Measurements from ENCODE around the gene MPIG6B.

MPIG6B gene

DNA sequence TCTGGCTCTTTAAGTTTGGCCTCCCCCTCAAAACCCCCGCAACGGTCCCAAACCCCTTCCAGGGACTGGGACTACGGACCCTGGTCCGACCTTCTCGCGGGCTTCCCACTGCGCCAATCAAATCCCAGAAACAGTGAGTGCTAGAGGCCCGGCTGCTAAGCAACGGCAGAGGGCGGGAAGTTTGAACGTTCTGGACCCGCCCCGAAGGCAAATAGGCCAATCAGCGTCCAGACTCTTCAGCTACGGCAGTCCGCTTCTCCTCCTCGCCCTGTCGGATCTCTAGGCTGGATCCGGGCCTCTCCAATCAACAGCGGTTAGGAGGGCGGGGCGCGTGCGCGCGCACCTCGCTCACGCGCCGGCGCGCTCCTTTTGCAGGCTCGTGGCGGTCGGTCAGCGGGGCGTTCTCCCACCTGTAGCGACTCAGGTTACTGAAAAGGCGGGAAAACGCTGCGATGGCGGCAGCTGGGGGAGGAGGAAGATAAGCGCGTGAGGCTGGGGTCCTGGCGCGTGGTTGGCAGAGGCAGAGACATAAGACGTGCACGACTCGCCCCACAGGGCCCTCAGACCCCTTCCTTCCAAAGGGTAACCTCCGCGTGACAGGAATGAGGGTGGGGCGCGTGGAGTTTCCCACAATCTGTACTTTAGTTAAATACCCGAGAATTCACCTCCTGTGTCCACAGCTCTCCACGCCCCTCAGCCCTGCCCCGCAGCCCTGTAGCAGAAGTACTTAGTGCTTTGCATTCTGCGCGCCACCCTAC, 16.6 kb downstream of the MPIG6B start, which contains the start of gene MSH5:
TSS of gene MSH5 (plus strand) at position 367 of the 758 bp plus-strand sequence. CDS start 462 bp downstream, outside the sequence.
- DNase-seq, result peak; percentile 99

DNA sequence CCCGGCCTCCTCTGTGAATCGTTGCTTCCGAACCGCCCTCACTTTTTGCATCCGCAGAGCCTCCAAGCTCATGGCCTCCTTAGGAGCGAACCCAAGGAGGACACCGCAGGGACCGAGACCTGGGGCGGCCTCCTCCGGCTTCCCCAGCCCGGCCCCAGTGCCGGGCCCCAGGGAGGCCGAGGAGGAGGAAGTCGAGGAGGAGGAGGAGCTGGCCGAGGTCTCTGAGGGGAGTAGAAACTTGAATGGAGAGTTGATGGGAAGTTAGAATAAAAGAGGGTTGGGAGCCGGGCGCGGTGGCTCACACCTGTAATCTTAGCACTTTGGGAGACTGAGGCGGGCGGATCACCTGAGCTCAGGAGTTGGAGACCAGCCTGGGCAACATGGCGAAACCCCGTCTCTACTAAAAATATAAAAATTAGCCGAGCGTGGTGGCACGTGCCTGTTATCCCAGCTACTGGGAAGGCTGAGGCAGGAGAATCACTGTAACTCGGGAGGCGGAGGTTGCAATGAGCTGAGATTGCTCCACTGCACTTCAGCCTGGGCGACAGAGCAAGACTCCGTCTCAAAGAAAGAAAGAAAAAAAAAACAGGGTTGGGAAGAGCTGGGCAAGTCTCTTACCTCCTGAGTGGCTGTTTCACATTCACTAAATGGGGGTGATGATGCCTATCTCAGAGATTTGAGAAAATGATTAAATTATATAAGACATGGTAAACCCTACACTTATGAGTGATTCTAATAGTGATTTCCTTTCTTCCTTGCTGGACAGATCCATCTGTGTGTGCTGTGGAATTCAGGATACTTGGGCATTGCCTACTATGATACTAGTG, 17.4 kb downstream of the MPIG6B start:
- DNase-seq, result no peak

DNA sequence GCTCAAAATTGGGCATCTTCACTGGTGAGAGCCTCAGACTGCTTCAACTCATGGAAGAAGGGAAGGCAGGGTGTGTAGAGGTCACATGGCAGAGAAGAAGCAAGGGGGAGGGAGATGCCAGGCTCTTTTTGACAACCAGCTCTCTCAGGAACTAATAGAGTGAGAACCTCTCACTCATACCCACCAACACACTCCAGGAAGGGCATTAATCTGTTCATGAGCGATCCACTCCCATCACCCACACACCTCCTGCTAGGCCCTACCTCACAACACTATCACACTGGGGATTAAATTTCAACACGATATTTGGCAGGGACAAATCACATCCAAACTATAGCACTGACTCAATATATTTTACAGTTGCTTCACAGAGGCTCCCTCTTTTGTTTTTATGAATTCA, 18.6 kb downstream of the MPIG6B start:
- no peak for DNase-seq

DNA sequence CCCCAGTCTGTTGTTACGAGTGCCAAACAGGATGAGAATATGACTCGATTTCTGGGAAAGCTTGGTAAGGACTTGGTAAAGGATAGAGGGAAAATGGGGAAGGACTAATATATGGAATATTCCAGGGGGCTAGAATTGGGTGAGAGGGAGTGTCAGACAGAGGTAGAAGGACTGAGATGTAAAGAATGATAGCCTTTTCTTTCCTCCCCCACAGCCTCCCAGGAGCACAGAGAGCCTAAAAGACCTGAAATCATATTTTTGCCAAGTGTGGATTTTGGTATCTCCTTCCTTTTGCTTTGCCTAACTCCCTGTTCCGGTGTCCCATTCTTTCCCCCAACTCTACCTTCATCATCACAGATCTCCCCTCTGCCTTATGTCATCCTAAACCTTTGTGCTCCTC, 19.7 kb downstream of the MPIG6B start:
- no peak for DNase-seq

DNA sequence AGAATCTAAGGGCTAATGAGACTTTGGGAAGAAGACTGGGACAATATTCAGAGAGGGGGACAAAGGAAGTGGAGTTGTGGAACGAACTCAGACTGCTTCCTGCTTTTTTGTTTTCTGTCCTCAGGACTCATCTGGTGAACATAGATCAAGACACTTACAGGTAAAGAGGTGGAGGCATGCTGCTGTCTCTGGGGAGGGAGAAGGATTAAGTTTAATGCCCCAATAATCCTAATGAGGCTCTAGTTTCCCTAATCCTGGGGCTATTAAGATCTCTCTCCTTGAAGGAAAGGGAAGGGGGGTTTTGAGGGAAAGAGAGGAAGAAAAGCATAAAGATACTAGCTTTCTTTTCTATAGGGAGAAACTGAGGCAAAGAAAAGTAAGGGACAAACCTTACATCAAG, 21.2 kb downstream of the MPIG6B start:
- no peak for DNase-seq

DNA sequence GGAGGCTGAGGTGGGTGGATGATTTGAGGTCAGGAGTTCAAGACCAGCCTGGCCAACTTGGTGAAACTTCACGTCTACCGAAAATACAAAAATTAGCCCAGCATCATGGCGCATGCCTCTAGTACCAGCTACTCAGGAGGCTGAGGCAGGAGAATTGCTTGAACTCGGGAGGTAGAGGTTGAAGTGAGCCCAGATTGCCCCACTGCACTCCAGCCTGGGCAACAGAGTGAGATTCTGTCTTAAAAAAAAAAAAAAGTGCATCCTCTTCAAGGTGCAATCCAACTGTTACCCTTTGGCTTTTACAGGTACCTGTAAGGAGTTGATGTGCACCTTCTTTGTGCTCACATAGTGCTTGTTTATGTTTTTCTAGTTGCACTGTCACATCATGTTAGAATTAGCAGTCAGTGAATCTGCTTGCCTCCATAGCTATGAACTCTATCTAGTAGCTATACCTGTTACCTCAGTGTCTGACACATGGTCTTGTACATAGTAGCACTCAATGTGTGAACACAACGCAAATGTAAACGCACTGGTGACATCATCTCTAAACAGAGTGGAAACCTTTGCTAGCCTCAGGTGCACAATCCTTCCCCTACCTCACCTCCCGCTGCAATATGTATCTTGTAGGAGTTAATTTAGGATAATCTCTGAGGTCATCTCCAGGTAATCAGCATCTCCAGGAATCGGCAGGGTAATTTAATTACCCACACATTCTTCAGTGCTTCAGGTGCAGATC, 26.3 kb downstream of the MPIG6B start:
- DNase-seq, result no peak

DNA sequence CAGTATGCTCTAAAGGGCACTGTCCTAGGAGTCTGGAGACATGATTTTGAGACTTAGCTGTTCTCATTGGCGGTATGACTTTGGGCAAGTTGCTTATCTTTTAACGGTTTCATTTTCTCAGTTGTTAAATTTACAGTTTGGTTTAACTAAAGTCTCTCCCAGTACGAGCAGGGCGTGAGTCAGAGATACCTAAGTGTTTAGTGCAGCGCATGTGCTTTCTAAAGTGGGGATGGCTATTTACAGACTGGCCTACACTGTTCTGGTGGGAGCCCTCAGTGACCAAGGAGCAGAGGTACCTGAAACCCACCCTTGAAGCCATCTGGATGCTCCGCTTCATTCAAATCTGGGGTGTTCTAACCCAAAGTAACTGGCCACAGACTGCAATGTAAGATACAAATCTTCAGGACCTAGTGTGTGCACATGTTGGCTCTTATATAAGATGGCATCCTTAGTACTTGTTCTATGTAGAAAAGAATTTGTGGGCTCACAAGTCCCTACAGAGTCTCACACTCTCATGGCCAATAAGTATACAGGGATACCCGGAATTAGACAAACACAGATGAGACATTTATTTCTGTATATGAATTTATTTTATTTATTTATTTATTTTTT, 27.3 kb downstream of the MPIG6B start:
- no peak for DNase-seq

DNA sequence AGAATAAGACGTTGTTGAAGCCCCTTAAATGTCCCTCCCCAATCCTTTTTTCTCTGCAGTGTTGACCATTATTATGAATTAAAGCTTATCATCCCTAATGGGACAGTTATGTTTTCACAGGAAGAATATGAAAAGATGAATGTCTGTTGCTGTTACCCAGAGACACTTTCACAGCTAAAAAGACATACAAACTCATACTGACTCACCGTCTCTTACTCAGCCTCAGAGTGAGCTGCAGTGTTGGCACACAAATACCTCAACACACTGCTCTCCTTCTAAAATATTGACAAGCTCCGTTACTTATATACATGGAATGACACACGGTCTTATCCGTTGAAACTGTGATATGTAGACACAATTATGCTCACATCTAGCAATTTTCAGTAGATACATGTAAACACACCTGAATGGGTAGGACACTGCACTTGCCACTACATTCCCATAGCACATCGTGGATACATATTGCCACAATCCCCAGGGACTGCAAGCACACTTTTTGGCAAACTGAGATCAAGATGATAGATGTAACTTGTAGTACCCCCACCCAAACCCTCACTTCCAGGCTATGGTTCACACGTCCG, 29.7 kb downstream of the MPIG6B start:
- peak; percentile 71 for DNase-seq

DNA sequence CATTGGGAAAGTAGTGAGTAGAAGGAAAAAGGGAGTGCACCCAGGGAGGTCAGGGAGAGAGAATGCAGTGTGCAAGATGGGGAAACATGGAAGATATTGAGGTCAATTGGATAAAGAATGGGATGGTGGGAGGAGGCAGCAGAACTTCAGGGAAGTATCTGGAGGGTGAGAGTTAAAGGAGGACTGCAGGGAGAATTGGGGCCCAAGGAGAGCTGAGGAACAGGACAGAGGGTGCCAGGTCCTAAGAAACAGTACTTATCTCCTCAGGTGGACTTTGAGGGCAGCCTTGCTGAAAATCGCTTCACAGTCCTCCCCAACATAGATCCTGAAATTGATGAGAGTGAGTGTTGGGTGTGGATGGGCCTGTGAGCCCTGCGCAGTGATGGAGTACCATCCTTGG, 35.1 kb downstream of the MPIG6B start:
- DNase-seq, result no peak

DNA sequence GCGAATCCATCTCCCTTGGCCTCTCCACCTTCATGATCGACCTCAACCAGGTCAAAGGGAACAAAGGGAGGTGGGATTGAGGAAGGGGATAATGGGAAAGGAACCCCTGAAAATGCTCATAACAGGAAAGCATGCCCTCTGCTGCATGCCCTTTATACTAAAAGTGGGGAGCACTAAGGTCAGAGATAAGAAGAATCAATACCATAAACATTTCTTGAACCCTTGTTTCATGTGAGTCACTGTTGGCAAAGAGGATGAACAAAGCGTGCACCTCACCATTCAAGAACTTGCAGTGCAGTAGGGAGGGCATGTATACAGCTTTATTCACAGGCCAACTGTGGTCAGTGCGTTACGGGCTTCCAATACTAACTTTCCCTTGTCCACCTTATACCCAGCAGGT, 37.6 kb downstream of the MPIG6B start:
- DNase-seq, result no peak

DNA sequence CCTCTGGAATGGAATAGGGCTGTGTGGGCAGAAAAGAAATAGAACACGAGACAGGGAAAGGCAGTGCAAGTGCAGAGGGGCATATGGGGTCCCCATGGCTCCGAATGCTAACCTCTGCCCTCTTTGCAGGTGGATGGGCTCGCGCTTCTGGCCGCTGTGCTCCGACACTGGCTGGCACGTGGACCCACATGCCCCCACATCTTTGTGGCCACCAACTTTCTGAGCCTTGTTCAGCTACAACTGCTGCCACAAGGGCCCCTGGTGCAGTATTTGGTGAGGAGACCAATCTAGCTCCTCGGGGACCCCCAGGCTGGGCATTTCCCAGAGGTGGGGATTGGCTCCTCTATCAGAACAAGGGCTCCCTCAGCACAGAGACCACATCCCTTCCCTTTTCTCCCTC, 38.2 kb downstream of the MPIG6B start:
- no peak for DNase-seq

DNA sequence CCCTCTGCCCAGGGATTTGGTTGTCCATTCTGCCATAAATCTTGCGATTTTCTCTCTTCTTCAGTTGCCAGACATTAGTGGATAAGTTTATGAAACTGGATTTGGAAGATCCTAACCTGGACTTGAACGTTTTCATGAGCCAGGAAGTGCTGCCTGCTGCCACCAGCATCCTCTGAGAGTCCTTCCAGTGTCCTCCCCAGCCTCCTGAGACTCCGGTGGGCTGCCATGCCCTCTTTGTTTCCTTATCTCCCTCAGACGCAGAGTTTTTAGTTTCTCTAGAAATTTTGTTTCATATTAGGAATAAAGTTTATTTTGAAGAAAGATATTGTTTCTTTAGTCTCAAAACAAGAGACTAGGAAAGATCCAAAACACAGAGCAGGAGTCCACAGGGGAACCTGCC, 39.2 kb downstream of the MPIG6B start, which contains the start of gene SAPCD1:
TSS of gene SAPCD1 (plus strand) at position 301 of the 400 bp plus-strand sequence. CDS start 399 bp downstream, outside the sequence.
- DNase-seq, result no peak

DNA sequence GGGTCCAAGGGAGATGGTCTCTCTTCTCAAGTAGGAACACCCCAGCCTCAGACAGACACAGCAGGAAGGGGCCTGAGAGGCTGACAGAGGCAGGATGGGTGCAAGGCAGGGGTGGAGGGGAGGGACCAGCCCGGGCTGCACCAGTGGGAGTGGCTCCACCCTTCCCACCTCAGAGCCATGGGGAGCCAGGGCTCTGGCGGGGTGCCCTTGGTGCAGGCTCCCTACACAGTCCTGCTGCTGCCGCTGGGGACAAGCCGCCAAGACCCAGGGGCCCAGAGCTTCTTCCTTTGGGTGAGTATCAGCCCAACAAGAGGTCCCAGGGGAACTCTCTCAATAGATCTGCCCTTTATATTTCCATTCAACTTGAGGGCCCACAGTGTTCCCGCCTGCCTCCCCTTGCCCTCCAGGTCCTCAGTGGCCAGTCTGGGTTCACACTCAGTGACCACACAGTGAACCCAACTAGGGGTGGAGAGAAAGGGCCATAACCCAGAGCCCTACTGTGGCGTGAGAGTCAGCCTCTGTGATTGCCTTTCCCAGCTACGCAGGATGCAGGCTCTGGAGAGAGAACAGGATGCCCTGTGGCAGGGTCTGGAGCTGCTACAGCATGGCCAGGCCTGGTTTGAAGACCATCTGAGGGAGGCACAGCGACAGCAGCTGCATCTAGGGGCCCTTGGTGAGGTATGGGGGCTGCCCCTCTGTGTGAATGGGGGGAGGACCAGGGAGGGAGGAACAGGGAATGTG, 39.9 kb downstream of the MPIG6B start:
- no peak for DNase-seq

DNA sequence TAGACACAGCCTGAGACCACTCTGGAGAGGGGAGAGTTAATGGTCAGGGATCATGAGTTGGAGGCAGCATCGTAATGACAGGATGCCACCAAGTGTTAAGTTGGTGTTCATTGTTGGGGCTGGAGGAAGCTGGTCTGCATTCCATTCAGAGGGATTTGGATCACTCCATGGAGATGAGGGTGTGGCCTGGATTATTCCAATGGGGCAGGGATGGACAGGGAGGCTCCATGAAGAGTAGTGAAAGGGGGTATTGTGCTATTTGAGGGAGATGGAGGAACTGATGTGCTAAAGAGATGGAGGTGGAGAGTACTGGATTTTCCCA, 40.4 kb downstream of the MPIG6B start:
- DNase-seq, result peak; percentile 53

DNA sequence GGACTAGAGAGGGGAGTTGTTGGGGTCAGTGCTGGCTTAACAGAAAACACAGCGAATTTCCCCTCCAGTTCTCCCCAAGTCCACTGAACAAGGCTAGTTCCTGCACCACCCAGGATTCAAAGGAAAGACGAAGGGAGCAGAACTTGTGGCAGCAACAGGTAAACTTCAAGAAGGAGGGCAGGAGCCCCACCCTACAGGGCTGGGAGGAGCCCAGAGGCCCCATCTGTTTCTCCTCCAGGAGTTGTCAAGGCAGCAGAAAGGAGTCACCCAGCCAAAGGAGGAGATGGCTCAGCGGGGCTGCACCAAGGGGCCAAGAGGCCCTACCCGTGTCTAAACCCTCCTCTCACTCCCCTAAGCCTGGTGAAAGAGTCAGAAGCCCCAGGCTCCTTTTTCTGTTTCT, 41.0 kb downstream of the MPIG6B start:
- DNase-seq, result no peak

DNA sequence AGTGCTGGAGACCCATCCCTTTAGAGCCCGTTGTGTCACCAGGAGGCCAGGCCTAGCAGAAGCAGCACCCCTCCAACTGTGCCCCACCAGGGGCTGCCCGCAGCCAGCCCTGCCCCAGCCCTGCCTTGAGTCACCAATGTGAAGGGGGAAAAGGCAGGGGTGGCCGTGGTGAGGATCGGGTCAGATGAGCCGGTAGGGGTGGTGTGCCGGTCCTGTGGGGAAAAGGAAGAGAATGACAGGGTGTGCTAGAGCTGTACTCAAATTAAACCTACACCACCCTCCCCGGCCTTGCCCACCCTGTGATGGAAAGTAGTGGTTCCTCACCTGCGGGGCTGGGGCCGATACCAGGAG, 42.4 kb downstream of the MPIG6B start:
- DNase-seq, result no peak

DNA sequence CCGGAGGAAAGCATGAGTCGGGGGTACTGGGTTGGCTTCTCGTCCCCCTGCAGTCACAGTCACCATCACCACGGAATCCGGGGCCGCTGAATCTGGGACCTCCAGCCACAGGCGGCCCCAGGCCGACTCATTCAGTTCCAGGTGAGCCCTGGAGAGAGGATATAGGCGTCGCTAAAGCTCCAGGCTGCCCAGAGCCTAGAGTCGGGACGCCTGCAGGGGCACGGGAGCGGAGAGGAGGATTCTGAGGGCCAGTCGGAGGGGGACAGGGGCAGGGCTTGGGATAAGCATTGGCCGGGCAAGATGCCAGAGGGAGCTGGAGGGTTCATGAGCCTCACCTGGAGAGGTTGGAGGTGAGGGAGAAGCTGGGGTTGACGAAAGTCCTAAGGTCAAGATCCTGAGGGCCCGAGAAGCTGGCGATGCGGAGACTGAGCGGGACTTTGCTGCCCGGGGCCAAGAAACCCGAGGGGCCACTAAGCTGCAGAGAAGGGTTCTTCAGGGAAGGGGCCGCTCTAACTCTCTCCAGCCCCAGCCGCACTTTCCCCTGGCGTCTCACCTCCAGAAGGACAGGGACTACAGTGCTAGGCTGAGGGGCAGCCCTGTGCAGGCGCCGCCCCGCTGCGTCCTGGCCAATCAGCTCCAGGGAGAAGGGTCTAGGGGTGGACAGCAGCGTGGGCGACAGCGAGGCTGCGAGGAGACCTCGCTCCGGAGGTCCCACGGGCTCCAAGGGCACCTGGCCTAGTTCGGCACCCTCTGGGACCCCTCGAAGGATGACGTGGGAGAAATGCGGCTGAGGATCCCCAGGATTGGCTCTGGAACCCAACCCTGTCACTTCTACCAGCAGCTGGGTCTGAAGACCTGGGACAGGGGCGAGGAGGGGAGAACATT, 43.0 kb downstream of the MPIG6B start:
- no peak for DNase-seq

DNA sequence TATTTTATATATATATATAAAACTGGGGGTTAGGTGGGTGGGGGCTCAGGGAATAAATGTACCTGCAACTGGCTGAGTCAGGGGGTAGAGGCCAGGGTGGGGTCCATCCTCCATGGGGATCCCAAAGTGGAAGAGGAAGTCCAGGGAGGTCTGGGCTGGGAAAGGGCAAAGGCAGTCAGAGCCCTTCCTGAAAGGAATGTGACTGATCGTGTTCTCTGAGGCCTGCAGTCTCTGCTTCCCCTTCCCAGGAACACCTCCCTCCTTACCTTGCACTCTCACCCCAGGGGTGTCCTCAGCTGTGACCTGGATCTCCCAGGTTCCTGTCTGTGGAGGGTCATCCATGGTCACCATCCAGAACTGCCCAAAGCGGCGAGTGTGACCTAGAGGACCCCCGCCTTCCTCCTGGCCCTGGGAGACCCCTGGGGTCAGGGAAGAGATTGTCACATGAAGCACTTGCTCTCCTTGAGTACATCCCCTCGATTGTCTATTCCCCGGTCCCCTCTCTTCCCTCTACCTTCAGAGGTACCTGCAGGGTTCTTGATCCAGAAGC, 44.0 kb downstream of the MPIG6B start:
- DNase-seq, result no peak

DNA sequence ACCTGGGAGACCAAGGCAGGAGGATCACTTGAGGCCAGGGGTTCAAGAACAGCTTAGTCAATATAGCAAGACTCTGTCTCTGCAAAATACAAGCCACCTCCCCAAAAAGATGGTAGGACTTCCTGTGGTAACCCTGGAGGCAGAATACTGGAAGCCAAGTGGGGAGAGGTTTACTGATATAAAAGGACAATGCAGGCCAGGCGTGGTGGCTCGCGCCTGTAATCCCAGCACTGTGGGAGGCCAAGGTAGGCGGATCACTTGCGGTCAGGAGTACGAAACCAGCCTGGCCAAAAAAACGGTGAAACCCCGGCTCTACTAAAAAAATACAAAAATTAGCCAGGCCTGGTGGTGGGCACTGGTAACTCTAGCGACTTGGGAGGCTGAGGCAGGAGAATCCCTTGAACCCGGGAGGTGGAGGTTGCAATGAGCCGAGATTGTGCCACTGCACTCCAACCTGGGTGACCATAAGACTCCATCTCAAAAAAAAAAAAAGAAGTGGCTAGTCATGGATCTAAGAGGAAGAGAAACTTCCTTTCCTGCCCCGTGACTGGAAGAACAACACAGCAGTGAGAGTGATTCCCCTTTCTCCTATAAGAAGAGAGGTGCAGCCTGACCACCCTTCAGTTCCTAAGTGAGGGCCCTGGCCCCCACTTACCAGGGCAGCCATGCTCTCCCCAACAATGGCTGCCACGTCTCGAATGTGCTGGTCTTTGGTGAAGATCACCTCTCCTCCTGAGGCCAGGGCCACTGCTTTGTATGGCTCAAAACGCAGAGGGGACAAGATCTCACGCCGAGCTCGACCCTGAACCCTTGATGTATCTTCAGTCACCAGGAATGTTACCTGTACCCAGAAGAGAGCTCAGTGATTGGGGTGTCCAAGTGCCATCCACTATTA, 45.4 kb downstream of the MPIG6B start:
- DNase-seq, result no peak

All from fibroblast of upper back skin (primary cell).